ENCODE results near the gene PAH. TPM values are rescaled to one million over a fixed set of nuclear protein-coding genes. Genes with fewer than 3 reads are reported as not detected.

The PAH gene
- total RNA-seq, 2 experiments from 2014 or later: not detected

DNA sequence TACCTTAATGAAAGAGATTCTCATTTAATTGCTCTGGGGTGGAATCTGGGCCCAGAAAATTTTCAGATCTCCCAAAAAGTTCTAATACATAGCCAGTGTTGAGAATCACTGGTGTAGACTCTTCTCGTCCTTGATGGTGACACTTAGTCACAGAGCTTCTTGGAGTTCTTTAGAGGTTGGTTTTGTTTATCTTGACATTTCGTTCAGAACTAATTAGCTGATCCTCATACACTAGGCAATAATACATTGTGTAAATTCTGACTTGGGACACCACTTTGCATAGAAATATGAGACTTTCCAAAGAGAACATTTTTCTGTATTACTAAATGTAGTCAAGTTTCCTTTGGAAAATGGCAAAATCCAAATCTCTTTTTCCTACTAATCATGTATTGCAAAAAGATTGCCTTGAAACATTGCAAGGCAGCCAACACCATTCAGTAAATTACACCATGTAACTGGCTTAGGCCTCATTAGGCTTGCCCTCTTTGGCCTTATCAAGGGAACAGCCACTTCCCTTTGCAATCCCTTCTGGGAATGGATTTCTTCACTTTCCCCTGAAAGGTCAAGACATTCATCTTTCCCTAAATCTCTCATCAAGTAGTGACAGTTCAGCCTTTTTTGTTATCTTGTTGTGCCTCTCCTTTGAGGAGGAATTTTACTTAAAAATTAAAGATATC, 102.2 kb downstream of the PAH start:
- Histone ChIP-seq H3K4me1 (ENCODE audit: insufficient read depth, low read length) (no peaks in the 10 kb centered on the region), H3K27me3 (ENCODE audit: control insufficient read depth in 1 of 2, insufficient read depth in 2 of 2, low read length in 2 of 2) (no peaks in the 10 kb centered on the region), H3K9me3 (ENCODE audit: control insufficient read depth in 1 of 2, insufficient read depth in 1 of 2, low read length in 2 of 2) (no peaks in the 10 kb centered on the region), H3K27ac (ENCODE audit: low read depth in 1 of 2, low read length in 2 of 2) (no peak overlapping the region), H3K36me3 (ENCODE audit: insufficient read depth, low read length) (no peaks in the 10 kb centered on the region), H3K4me3 (ENCODE audit: low read length) (no peak overlapping the region)
- H3K4me3 Mint-ChIP-seq: no peak overlapping the region
- no peaks in the 10 kb centered on the region for H3K4me1 Mint-ChIP-seq (ENCODE audit: low read depth)
- H3K36me3 Mint-ChIP-seq (ENCODE audit: low read depth): no peaks in the 10 kb centered on the region
- intact Hi-C loops (cut with DNase I, micrococcal nuclease): no loop called here
- no peaks in the 10 kb centered on the region for H3K9me3 Mint-ChIP-seq
- DNase-seq: no peak
- no peak for ATAC-seq (ENCODE audit: poor library complexity)
- H3K27ac Mint-ChIP-seq: no peak overlapping the region
- TF ChIP-seq, protein P1, sequence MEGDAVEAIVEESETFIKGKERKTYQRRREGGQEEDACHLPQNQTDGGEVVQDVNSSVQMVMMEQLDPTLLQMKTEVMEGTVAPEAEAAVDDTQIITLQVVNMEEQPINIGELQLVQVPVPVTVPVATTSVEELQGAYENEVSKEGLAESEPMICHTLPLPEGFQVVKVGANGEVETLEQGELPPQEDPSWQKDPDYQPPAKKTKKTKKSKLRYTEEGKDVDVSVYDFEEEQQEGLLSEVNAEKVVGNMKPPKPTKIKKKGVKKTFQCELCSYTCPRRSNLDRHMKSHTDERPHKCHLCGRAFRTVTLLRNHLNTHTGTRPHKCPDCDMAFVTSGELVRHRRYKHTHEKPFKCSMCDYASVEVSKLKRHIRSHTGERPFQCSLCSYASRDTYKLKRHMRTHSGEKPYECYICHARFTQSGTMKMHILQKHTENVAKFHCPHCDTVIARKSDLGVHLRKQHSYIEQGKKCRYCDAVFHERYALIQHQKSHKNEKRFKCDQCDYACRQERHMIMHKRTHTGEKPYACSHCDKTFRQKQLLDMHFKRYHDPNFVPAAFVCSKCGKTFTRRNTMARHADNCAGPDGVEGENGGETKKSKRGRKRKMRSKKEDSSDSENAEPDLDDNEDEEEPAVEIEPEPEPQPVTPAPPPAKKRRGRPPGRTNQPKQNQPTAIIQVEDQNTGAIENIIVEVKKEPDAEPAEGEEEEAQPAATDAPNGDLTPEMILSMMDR (IDR thresholded peaks at IDR 0.05): no peak
- POLR2A ChIA-PET: no interaction called here
- CTCF ChIA-PET: no interaction called here
- peaks cover 21% of the 10 kb centered on the region for H3K27me3 Mint-ChIP-seq

DNA sequence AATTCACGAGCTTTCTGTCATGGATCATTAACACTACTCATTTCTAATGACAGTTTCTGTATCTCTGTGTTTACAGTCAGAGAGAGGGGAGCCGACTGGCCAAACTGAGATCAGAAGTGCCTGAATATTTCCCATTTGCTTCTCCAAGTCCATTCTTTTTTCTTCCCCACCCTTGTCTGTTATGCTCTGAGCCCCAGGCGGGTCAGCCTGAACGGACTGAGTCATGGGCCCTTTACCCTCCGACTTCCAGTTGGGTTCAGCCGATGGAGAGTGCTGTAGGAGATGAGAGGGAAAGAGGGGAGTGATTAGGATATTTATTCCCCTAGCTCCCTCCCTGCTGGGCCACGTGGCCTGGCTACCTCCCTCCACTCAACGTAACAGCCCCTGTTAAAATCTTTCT, 104.7 kb downstream of the PAH start:
- no peak overlapping the region for H3K4me3 Mint-ChIP-seq
- Histone ChIP-seq H3K36me3 (ENCODE audit: insufficient read depth, low read length) (no peaks in the 10 kb centered on the region), H3K4me1 (ENCODE audit: insufficient read depth, low read length) (no peaks in the 10 kb centered on the region), H3K27me3 (ENCODE audit: control insufficient read depth in 1 of 2, insufficient read depth in 2 of 2, low read length in 2 of 2) (no peaks in the 10 kb centered on the region), H3K9me3 (ENCODE audit: control insufficient read depth in 1 of 2, insufficient read depth in 1 of 2, low read length in 2 of 2) (no peaks in the 10 kb centered on the region), H3K27ac (ENCODE audit: low read depth in 1 of 2, low read length in 2 of 2) (no peak overlapping the region), H3K4me3 (ENCODE audit: low read length) (no peak overlapping the region)
- no peaks in the 10 kb centered on the region for H3K4me1 Mint-ChIP-seq (ENCODE audit: low read depth)
- no peak for DNase-seq
- H3K36me3 Mint-ChIP-seq (ENCODE audit: low read depth): no peaks in the 10 kb centered on the region
- TF ChIP-seq, protein P1 (IDR thresholded peaks at IDR 0.05): no peak
- ATAC-seq (ENCODE audit: poor library complexity): no peak
- peaks cover 11% of the 10 kb centered on the region for H3K27me3 Mint-ChIP-seq
- no peaks in the 10 kb centered on the region for H3K9me3 Mint-ChIP-seq
- POLR2A ChIA-PET: no interaction called here
- intact Hi-C loops (cut with DNase I, micrococcal nuclease): no loop called here
- no peak overlapping the region for H3K27ac Mint-ChIP-seq
- CTCF ChIA-PET: no interaction called here

DNA sequence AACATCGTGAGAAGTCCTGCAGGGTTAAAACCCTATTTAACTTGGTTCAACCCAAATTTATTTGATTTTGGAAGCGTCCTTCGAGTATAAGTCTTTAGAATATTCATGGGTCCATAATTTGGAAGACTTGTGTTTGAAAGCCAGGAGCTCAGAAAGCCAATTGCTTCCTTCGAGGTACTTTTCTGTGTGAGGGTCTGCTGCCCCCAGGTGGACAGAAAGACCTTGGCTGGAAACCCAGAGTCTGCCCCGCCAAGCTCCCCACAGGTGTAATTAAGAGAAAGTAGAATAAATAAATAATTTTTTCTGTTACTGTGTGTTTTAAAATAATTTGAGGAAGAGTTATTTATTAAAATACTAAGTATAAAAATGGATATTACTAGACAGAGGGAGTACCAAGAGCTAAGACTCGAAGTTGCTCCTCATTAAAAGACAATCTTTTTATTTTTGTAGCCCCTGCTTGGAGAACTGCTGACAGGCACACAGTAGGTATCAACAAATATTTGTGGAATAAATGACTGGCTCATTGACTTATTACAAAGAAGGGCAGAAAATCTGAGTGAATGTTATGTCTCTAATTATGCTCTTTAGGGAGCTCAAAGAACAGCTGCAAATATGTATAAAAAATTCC, 105.8 kb downstream of the PAH start:
- ATAC-seq (ENCODE audit: poor library complexity): no peak
- Histone ChIP-seq H3K27ac (ENCODE audit: low read depth in 1 of 2, low read length in 2 of 2) (no peak overlapping the region), H3K4me3 (ENCODE audit: low read length) (no peak overlapping the region), H3K27me3 (ENCODE audit: control insufficient read depth in 1 of 2, insufficient read depth in 2 of 2, low read length in 2 of 2) (no peaks in the 10 kb centered on the region), H3K9me3 (ENCODE audit: control insufficient read depth in 1 of 2, insufficient read depth in 1 of 2, low read length in 2 of 2) (no peaks in the 10 kb centered on the region), H3K4me1 (ENCODE audit: insufficient read depth, low read length) (no peaks in the 10 kb centered on the region), H3K36me3 (ENCODE audit: insufficient read depth, low read length) (no peaks in the 10 kb centered on the region)
- Mint-ChIP-seq H3K36me3 (ENCODE audit: low read depth) (no peaks in the 10 kb centered on the region), H3K27ac (no peak overlapping the region), H3K4me3 (no peak overlapping the region), H3K27me3 (peaks cover 5% of the 10 kb centered on the region), H3K9me3 (no peaks in the 10 kb centered on the region), H3K4me1 (ENCODE audit: low read depth) (no peaks in the 10 kb centered on the region)
- intact Hi-C loops (cut with DNase I, micrococcal nuclease): no loop called here
- no peak for DNase-seq
- CTCF ChIA-PET: no interaction called here
- POLR2A ChIA-PET: no interaction called here
- TF ChIP-seq, protein P1 (IDR thresholded peaks at IDR 0.05): no peak

Measured in CD4-positive, alpha-beta T cell (primary cell).